Trophoblast cell (in vitro differentiated cells and primary cell): ENCODE results near the gene ASTN2.

Experiments
- DNase-seq, 2 donors: peaks; one replicate each; pipeline ENCODE4 v3.0.0-alpha.2; 2016
- H2AFZ ChIP-seq: 2 replicates; pipeline ENCODE4 v1.6.1; 2013; ENCODE audit warnings: low read length, moderate library complexity, mild to moderate bottlenecking; ENCODE audit not compliant: insufficient read depth, poor library complexity
- H2AK5ac ChIP-seq: 2 replicates; pipeline ENCODE4 v1.6.1; 2013; ENCODE audit warnings: mild to moderate bottlenecking, low read length
- H2BK120ac ChIP-seq: 2 replicates; pipeline ENCODE4 v1.6.1; 2013; ENCODE audit warnings: low read length, mild to moderate bottlenecking, moderate library complexity; ENCODE audit not compliant: insufficient read depth, poor library complexity
- H2BK12ac ChIP-seq: 2 replicates; pipeline ENCODE4 v1.6.1; 2013; ENCODE audit warnings: mild to moderate bottlenecking, low read length, moderate library complexity
- H2BK5ac ChIP-seq: 2 replicates; pipeline ENCODE4 v1.6.1; 2013; ENCODE audit warnings: low read length, low read depth, moderate library complexity, mild to moderate bottlenecking; ENCODE audit not compliant: poor library complexity
- H3K14ac ChIP-seq: 2 replicates; pipeline ENCODE4 v1.6.1; 2013; ENCODE audit warnings: mild to moderate bottlenecking, low read length
- H3K18ac ChIP-seq: 2 replicates; pipeline ENCODE4 v1.6.1; 2013; ENCODE audit warnings: mild to moderate bottlenecking, low read length
- H3K23ac ChIP-seq: 2 replicates; pipeline ENCODE4 v1.6.1; 2013; ENCODE audit warnings: low read length
- H3K27ac ChIP-seq: 2 replicates; pipeline ENCODE4 v1.5.1; 2013; ENCODE audit warnings: low read depth, mild to moderate bottlenecking, inconsistent platforms, low read length, moderate library complexity
- H3K27me3 ChIP-seq: 2 replicates; pipeline ENCODE4 v1.6.1; 2013; ENCODE audit warnings: inconsistent platforms, mild to moderate bottlenecking, low read length, moderate library complexity; ENCODE audit not compliant: insufficient read depth
- H3K36me3 ChIP-seq, 2 experiments: 1 replicate in 1 of 2; 2 replicates in 1 of 2; pipeline ENCODE4 v1.6.1; 2013; ENCODE audit warnings: low read length in 2 of 2, mild to moderate bottlenecking in 2 of 2, moderate library complexity in 1 of 2; ENCODE audit not compliant: insufficient read depth in 2 of 2, control insufficient read depth in 1 of 2
- H3K4ac ChIP-seq: 2 replicates; pipeline ENCODE4 v1.6.1; 2013; ENCODE audit warnings: low read depth, mild to moderate bottlenecking, low read length, moderate library complexity
- H3K4me1 ChIP-seq, 2 experiments: 1 replicate in 1 of 2; 2 replicates in 1 of 2; pipeline ENCODE4 v1.6.1; 2013; ENCODE audit warnings: low read length in 2 of 2, mild to moderate bottlenecking in 2 of 2, moderate library complexity in 1 of 2; ENCODE audit not compliant: insufficient read depth in 2 of 2, control insufficient read depth in 1 of 2
- H3K4me2 ChIP-seq: 2 replicates; pipeline ENCODE4 v1.6.1; 2013; ENCODE audit warnings: inconsistent platforms, mild to moderate bottlenecking, low read length, moderate library complexity
- H3K4me3 ChIP-seq: 2 replicates; pipeline ENCODE4 v1.5.1; 2013; ENCODE audit warnings: mild to moderate bottlenecking, low read depth, low read length, inconsistent platforms
- H3K79me1 ChIP-seq: one replicate; pipeline ENCODE4 v1.6.1; 2013; ENCODE audit warnings: low read length
- H3K79me2 ChIP-seq: 2 replicates; pipeline ENCODE4 v1.6.1; 2013; ENCODE audit warnings: low read length, mild to moderate bottlenecking; ENCODE audit not compliant: control insufficient read depth, insufficient read depth, poor library complexity
- H3K9ac ChIP-seq: 2 replicates; pipeline ENCODE4 v1.6.1; 2013; ENCODE audit warnings: mild to moderate bottlenecking, low read length
- H3K9me3 ChIP-seq: 2 replicates; pipeline ENCODE4 v1.6.1; 2013; ENCODE audit warnings: low read depth, mild to moderate bottlenecking, control low read depth, inconsistent platforms, low read length; ENCODE audit not compliant: insufficient read depth
- H4K12ac ChIP-seq: 2 replicates; pipeline ENCODE4 v1.6.1; 2013; ENCODE audit warnings: low read depth, mild to moderate bottlenecking, low read length, moderate library complexity
- H4K8ac ChIP-seq: 2 replicates; pipeline ENCODE4 v1.6.1; 2013; ENCODE audit warnings: low read depth, mild to moderate bottlenecking, low read length, moderate library complexity
- H4K91ac ChIP-seq: one replicate; pipeline ENCODE4 v1.6.1; 2013; ENCODE audit warnings: low read depth, mild to moderate bottlenecking, low read length, moderate library complexity
- WGBS: extraction: QIAGEN DNeasy Blood & Tissue Kit; methylation state at CpG from one replicate; pipeline ENCODE4 v1.1.7; 2013; ENCODE audit warnings: missing lambda C conversion rate; ENCODE audit not compliant: insufficient read length, insufficient coverage; ENCODE audit errors: extremely low coverage; 5-methylcytosine and 5-hydroxymethylcytosine counted together

Gene ASTN2

DNA sequence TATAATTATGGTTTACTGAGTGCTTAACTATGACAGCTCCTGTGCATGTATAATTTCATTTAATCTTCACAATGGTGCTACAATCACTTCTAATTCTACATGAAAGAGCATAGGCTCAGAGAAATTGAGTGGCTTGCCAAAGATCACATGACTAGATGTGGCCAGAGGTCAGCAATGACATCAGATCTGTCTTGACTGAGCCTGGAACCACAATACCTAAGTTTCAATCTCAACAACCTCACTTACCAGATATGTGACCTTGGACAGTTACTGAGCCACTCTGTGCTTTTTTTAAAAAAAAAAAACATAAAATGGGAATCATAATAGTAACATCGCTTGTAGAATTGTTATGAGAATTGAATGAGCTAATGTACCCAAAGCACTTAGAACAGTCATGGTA, 597.1 kb downstream of the ASTN2 start:
- H2BK120ac ChIP-seq, result no peak overlapping the region
- no peak overlapping the region for H4K91ac ChIP-seq
- H3K4ac ChIP-seq, result no peak overlapping the region
- H3K4me3 ChIP-seq, result no peak overlapping the region
- H3K27me3 ChIP-seq, result no peaks in the 10 kb centered on the region
- H3K27ac ChIP-seq, result no peak overlapping the region
- no peak overlapping the region for H3K9ac ChIP-seq
- H3K79me2 ChIP-seq, result no peaks in the 10 kb centered on the region
- H3K79me1 ChIP-seq, result peaks cover 1% of the 10 kb centered on the region
- H2AK5ac ChIP-seq, result no peak overlapping the region
- no peak overlapping the region for H2BK12ac ChIP-seq
- H3K36me3 ChIP-seq, result no peaks in the 10 kb centered on the region
- no CpG with 5 or more reads among the region's 1 CpG for WGBS
- H4K12ac ChIP-seq, result no peak overlapping the region
- peaks cover 0 to 3% of the 10 kb centered on the region in 2 experiments for H3K4me1 ChIP-seq
- H3K4me2 ChIP-seq, result no peak overlapping the region
- no peak overlapping the region for H3K14ac ChIP-seq
- H2BK5ac ChIP-seq, result no peak overlapping the region
- H2AFZ ChIP-seq, result no peak overlapping the region
- no peak overlapping the region for H3K18ac ChIP-seq
- H3K9me3 ChIP-seq, result no peaks in the 10 kb centered on the region
- no peak overlapping the region for H4K8ac ChIP-seq
- DNase-seq, result no peak
- H3K23ac ChIP-seq, result no peak overlapping the region

DNA sequence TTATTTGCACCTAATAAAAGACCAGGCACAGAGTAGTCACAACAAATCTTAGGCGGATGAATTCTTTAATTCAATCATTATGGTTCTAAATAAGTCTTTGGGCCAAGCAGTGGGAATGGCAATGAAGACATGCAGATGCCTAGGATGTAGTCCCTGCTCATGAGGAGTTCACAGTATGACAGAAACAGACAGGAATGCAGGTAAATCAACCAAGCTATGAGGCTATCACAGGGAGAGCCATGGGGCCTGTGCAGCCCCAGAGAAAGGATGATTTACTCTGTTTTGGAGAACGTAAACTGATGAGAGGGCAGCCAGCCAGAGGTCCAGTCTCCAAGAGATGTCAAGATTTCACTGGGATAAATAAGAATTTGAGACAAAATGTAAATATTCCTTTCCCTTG, 598.4 kb downstream of the ASTN2 start:
- Histone ChIP-seq H2BK5ac (no peak overlapping the region), H3K36me3 (no peaks in the 10 kb centered on the region), H3K27ac (no peak overlapping the region), H3K4me1 (peaks cover 0 to 3% of the 10 kb centered on the region in 2 experiments), H4K12ac (no peak overlapping the region), H3K27me3 (no peaks in the 10 kb centered on the region), H4K91ac (no peak overlapping the region), H3K4ac (no peak overlapping the region), H3K9ac (no peak overlapping the region), H3K79me1 (peaks cover 1% of the 10 kb centered on the region), H3K23ac (no peak overlapping the region), H2AFZ (no peak overlapping the region), H2AK5ac (no peak overlapping the region), H2BK120ac (no peak overlapping the region), H3K79me2 (no peaks in the 10 kb centered on the region), H3K14ac (no peak overlapping the region), H3K4me3 (no peak overlapping the region), H3K4me2 (no peak overlapping the region), H2BK12ac (no peak overlapping the region), H4K8ac (no peak overlapping the region), H3K9me3 (no peaks in the 10 kb centered on the region), H3K18ac (no peak overlapping the region)
- peak in 1 of 2 donors; percentile 38 for DNase-seq
- WGBS, result no CpG with 5 or more reads among the region's 2 CpGs

DNA sequence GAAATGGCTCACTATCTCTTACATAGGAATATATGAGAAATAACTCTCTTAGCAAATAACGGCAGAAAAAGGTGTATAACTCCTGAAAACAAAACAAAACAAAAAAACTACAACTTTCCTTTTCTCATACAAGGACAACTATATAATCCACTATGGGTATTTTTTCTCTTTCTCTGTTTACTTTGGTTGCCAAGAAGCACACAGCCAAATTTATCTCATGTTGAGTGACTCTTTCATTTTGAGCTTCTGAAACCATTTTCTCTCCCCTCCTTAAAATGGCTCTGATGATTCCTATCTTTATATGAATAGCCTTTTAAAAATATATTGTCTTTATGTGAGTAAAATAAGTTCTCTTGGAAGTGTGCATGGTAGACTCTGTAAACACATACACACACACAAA, 599.0 kb downstream of the ASTN2 start:
- no peak overlapping the region for H3K14ac ChIP-seq
- H3K79me1 ChIP-seq, result peaks cover 1% of the 10 kb centered on the region
- no peak overlapping the region for H2BK5ac ChIP-seq
- no peak overlapping the region for H3K23ac ChIP-seq
- no peak overlapping the region for H3K18ac ChIP-seq
- H4K12ac ChIP-seq, result no peak overlapping the region
- no peak overlapping the region for H3K4me2 ChIP-seq
- no peaks in the 10 kb centered on the region for H3K9me3 ChIP-seq
- no peak overlapping the region for H2AFZ ChIP-seq
- H4K91ac ChIP-seq, result no peak overlapping the region
- no peaks in the 10 kb centered on the region for H3K36me3 ChIP-seq
- H2AK5ac ChIP-seq, result no peak overlapping the region
- H3K4ac ChIP-seq, result no peak overlapping the region
- H3K79me2 ChIP-seq, result no peaks in the 10 kb centered on the region
- H3K4me1 ChIP-seq, result peaks cover 0 to 3% of the 10 kb centered on the region in 2 experiments
- H3K27ac ChIP-seq, result no peak overlapping the region
- no CpG with 5 or more reads among the region's 1 CpG for WGBS
- H3K27me3 ChIP-seq, result no peaks in the 10 kb centered on the region
- no peak overlapping the region for H3K4me3 ChIP-seq
- DNase-seq, result no peak
- H4K8ac ChIP-seq, result no peak overlapping the region
- no peak overlapping the region for H2BK12ac ChIP-seq
- no peak overlapping the region for H2BK120ac ChIP-seq
- no peak overlapping the region for H3K9ac ChIP-seq

DNA sequence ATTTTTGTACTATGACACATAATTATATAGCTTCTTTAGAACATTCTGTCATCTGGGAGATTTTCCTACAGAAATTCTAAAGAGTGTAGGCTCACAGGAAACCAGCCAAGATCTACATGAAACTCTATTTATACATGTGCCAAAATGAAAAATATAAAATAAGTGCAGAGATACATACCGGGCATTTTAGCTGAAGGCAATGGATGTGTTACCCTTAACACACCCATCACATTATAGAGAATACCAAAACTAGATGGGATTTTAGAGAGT, 601.9 kb downstream of the ASTN2 start:
- Histone ChIP-seq H3K4me3 (no peak overlapping the region), H2BK120ac (no peak overlapping the region)
- WGBS, result no CpG with 5 or more reads among the region's 1 CpG

More for the DNA sequence above, 601.9 kb downstream of the ASTN2 start:
- H2BK5ac ChIP-seq, result no peak overlapping the region
- H3K9me3 ChIP-seq, result no peaks in the 10 kb centered on the region
- no peak overlapping the region for H4K91ac ChIP-seq
- H3K9ac ChIP-seq, result no peak overlapping the region
- H3K4me2 ChIP-seq, result no peak overlapping the region
- no peaks in the 10 kb centered on the region for H3K36me3 ChIP-seq
- H2AFZ ChIP-seq, result no peak overlapping the region
- H3K27ac ChIP-seq, result no peak overlapping the region
- H3K14ac ChIP-seq, result no peak overlapping the region
- no peak overlapping the region for H2AK5ac ChIP-seq
- no peaks in the 10 kb centered on the region for H3K79me2 ChIP-seq
- peaks cover 0 to 3% of the 10 kb centered on the region in 2 experiments for H3K4me1 ChIP-seq
- H3K79me1 ChIP-seq, result peaks cover 1% of the 10 kb centered on the region
- H3K23ac ChIP-seq, result no peak overlapping the region
- no peak overlapping the region for H3K18ac ChIP-seq
- no peak for DNase-seq
- H3K4ac ChIP-seq, result no peak overlapping the region
- no peak overlapping the region for H4K12ac ChIP-seq
- H4K8ac ChIP-seq, result no peak overlapping the region
- no peaks in the 10 kb centered on the region for H3K27me3 ChIP-seq
- H2BK12ac ChIP-seq, result no peak overlapping the region
